B cell (primary cell): Measurements from ENCODE around the gene TRPV5.

ENCODE experiments used
- CTCF ChIP-seq: fragments of 200-600 bp; IDR thresholded peaks from one replicate; pipeline ENCODE4 v1.8.0; 2022; ENCODE audit warnings: antibody characterized with exemption, mild to moderate bottlenecking
- EZH2 ChIP-seq: IDR thresholded peaks from 2 replicates; pipeline ENCODE4 v1.6.1; 2012; ENCODE audit warnings: borderline replicate concordance, low read depth, mild to moderate bottlenecking, moderate library complexity, low read length; ENCODE audit not compliant: insufficient read depth, poor library complexity, severe bottlenecking

- TF ChIP-seq CTCF, result no peak
- no peak for TF ChIP-seq EZH2
Observed at GRCh38 chr7:142910481-142910880, 23.1 kb downstream of the TRPV5 start.
